Activated CD4-positive, alpha-beta T cell treated with anti-CD3 and anti-CD28 coated beads, Interleukin-2, Interleukin-6, amounts not matched to agents 100 ng/mL and 50 ng/mL, durations not matched to agents 16 hours and 8 hours (primary cell): ENCODE measurements around the gene SCARB1.
"Not testable (repeated sequence)": the region's sequence is repeated elsewhere in the genome, so short reads cannot be mapped to it uniquely, and the experiment has no call there.

ENCODE experiments used
- DNase-seq: peaks from one replicate; pipeline ENCODE4 v3.0.0-alpha.2; 2020

Gene SCARB1

DNA sequence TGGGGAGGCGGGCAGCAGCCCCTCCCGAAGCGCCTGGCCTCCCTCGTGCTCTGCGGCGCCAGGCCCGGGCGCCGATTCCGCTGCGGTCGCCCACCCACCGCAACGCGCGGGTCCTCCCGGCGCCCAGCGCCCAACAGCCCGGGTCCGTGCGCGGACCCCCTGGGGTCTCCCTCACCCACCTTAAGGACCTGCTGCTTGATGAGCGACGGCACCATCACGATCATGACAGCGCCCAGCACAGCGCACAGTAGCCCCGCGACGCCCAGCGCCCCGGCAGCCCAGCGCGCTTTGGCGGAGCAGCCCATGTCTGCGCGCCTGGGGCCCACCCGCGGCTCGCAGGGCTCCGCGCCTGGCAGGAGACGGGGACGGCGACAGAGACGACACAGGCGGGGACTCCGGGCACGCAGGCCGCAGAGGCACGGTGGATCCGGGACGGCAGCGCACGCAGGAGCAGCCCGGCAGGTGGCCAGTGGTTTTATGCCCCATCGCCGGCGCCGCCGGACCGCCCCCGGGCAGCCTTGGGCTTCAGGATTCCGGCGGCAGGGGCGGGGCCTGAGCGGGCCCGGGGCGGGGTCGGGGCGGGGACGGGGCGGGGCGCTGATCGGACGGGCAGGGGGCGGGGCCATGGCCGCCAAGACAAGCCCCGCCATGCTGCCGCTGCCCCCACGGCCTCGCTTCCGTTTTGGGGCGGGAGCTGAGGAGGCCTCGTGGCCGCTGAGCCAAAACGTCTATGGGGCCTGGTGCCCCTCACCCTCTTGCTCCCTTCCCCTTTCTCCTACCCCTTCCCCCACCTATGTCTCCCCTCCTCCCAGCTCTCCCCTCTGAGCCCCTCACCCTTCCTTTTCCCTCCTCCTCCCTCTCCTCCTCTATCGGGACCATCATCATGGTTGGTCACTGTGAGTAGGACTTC lies at the start of gene SCARB1:
Gene SCARB1, minus strand, starts transcription at position 449 of the 910 bp plus-strand sequence. Its CDS starts 144 bp downstream, at position 305.
- peak; percentile 89 for DNase-seq

DNA sequence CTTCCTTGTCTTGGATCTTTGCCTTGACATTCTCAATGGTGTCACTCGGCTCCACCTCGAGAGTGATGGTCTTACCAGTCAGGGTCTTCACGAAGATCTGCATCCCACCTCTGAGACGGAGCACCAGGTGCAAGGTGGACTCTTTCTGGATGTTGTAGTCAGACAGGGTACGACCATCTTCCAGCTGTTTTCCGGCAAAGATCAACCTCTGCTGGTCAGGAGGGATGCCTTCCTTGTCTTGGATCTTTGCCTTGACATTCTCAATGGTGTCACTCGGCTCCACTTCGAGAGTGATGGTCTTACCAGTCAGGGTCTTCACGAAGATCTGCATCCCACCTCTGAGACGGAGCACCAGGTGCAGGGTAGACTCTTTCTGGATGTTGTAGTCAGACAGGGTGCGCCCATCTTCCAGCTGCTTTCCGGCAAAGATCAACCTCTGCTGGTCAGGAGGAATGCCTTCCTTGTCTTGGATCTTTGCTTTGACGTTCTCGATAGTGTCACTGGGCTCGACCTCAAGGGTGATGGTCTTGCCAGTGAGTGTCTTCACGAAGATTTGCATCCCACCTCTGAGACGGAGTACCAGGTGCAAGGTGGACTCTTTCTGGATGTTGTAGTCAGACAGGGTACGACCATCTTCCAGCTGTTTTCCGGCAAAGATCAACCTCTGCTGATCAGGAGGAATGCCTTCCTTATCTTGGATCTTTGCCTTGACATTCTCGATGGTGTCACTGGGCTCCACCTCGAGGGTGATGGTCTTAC lies 49.0 kb upstream of the SCARB1 start:
- DNase-seq = not testable (repeated sequence)

- not testable (repeated sequence) for DNase-seq
These were observed 47.9 kb upstream of the SCARB1 start for GRCh38 chr12:124911521-124911920.

- no peak for DNase-seq
These were observed 47.2 kb upstream of the SCARB1 start for GRCh38 chr12:124910561-124911478.

DNA sequence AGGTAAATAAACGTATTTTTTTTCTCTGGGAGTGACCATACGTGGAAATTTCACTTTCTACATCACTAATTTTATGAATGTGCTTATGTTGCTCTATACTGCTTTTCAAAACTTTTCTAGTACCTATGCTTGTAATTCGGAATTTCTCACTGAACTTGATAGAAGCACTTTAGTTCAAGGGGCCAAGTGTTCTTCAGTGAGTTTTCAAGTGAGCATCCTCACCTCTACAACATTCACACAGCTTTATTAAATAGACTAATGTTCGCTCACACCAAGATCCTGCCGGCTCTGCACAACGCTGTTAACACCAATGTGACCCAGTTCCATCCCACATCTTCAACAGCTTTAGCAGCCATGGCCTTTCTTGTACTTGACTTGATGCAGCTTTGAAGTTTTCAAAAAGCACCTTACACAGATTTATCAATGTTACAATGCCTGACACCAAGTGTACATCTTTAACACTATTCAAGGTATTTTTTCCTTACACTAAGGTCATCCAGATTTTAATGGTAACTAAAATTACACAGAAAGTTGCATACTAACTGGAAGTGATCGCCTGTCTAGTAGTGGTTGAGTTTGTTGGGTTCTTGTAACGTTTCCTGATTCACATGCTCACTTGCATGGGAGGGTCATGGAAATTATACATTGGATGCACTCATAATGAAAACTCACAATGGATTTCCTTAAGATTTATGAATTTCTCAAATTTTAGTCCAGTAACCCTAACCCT lies 46.3 kb upstream of the SCARB1 start:
- no peak for DNase-seq

- DNase-seq = peak; percentile 96
These were observed 43.1 kb upstream of the SCARB1 start for GRCh38 chr12:124906606-124907261.

- DNase-seq = no peak
These were observed 40.8 kb upstream of the SCARB1 start for GRCh38 chr12:124904306-124905098.

GRCh38 chr12:124902916-124903315 lies 39.3 kb upstream of the SCARB1 start:
- DNase-seq = no peak

DNA sequence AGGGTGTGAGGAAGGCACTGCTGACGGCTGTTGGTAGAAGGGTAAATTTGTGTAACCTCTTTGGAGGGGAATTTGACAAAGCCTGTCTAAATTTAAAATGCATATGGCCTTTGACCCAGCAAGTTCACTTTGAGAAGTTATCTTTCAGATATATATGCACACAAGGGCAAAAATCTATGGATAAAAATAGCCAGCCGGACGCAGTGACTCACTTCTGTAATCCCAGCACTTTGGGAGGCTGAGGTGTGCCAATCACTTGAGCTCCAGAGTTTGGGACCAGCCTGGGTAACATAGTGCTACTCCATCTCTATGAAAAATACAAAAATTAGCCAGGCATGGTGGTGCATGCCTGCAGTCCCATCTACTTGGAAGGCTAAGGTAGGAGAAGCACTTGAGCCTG lies 37.3 kb upstream of the SCARB1 start:
- DNase-seq = no peak

- not testable (repeated sequence) for DNase-seq
These were observed 36.7 kb upstream of the SCARB1 start for GRCh38 chr12:124900345-124900795.

DNA sequence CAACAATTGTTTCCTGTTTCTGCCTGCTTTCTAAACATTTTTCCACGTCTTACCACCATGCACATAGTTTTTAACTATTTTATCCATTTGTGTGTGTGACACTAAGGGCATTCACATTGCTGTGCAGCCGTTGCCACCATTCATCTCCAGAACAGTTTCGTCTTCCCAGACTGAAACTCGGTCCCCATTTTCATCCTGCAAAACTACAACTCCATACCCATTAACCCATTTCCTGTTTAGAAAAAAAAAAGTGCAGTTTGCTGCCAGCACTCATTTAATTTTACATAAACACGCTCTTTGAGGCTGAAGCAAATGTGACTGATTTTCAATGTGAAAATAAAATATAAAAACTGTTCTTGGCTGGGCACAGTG lies 35.2 kb upstream of the SCARB1 start:
- no peak for DNase-seq

DNA sequence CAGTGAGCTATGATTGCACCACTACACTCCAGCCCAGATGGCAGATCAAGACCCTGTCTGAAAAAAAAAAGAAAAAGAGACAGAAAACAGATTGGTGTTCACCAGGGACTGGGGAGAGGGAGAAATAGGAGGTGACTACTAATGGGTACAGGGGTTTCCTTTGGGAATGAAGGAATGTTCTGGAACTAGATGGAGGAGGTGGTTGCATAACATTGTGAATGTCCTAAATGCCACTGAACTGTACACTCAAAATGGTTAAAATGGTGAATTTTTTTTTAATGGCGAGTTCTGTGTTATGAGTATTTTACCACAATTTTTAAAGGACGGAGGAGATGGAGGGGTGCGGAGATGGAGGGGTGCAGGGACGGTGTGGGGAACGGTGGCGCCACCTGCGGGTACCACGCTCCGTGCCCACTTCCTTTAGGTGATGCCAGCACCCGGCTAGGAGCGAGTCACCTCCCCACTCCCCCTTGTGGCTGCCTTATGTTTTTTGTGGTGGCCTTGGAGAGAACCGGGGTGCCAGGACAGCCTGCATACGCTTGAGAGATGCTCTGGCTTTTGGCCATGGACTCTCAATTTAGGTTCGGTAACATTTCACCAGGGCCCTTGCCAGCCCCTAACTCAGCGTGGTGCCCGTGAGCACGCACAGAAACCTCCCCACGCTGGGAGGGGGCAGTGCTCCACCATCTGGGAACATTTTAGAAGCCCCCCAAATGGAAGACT lies 34.7 kb upstream of the SCARB1 start:
- peak; percentile 90 for DNase-seq

DNA sequence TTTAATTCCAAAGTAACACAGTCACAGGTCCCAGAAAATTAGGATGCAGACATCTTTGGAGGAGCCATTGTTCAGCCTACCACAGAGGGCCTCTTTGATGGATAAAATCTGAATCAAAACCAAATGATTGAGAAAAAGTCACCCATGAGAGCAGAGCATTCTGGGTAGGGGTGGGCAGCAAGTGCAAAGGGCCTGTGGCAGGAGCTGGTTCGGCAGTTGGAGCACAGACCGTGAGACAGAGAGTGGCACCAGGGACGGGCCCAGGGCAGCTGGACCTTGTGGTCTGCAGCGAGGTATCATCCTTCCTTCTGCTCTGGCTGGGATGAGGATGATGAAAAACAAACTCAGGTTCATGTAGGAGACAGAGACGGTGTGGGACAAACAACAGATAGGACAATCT lies 32.8 kb upstream of the SCARB1 start:
- no peak for DNase-seq

- peak; percentile 53 for DNase-seq
These were observed 30.3 kb upstream of the SCARB1 start for GRCh38 chr12:124893792-124894516.

DNA sequence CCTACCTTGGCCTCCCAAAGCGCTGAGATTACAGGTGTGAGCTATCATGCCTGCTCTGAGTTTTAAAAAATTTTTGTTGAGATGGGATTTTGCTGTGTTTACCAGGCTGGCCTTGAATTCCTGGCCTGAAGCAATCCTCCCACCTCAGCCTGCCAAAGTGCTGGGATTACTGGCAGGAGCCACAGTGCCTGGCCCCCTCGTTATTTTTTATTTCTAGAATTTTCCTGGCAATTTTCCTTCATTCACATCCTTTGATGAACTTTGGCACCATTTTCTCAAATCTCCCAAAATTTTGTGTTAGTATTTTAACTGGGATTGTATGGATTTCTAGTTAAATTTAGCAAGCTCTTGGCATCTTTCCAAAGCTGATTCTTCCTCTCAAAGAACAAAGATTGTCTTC lies 24.6 kb upstream of the SCARB1 start:
- no peak for DNase-seq

- not testable (repeated sequence) for DNase-seq
These were observed 24.1 kb upstream of the SCARB1 start for GRCh38 chr12:124887766-124888165.

DNA sequence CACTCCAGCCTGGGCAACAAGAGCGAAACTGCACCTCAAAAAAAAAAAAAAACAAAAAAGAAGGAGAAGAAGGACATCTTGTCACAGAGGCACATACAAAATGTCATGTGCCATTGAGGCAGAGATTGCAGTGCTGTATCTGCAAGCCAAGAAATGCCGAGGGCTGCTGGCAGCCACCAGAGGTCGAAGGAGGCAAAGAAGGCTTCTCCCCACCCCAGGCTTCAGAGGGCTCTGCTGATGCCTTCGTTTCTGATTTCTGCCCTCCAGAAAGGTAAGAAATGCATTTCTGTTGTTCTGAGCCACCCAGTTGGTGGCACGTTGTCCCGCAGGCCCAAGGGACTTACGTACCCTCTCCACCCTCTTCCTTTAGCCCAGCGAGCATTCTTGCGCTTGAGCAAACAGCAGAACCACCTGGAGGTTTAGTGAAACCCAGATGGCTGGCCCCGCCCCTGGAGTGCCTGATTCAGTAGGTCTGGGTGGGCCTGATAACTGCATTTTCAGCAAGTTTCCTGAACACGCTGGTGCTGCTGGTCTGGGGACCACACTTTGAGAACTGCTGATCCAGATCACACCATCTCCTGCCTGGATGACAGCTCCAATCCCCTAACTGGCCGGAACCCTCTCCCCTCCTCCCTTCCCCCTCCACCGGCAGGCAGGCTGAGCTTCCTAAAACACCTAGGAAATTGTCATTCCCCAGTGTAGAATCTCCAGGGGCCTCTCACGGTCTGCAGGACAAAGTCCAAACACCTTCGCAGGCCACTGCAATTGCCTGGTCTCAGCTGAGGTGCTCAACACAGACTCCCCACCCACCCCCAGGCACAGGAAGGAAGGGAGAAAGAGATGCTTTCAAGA lies 21.1 kb upstream of the SCARB1 start:
- no peak for DNase-seq
